A673 (cell line): ENCODE results near the gene CNTN5. TPM values are rescaled to one million over a fixed set of nuclear protein-coding genes. Genes with fewer than 3 reads are reported as not detected.
A peak's percentile ranks its signal among the peaks of the same experiment; 100 is the strongest.

Experiments
- BruUV-seq: library from RNA; stranded (reverse); fragments of 400-500 nt; replicated peaks from 2 replicates; lab custom pipeline; 2021; lab: Mats Ljungman, UMichigan
- CTCF ChIA-PET: fragments of 300-600 bp; sonication (Branson Sonifier 250); formaldehyde crosslinking; loops from one replicate; lab custom pipeline; 2022; ENCODE audit warnings: antibody characterized with exemption; lab: Charles Lee
- POLR2A ChIA-PET: fragments of 300-600 bp; sonication (Branson Sonifier 250); formaldehyde crosslinking; loops from one replicate; lab custom pipeline; 2022; ENCODE audit warnings: antibody characterized with exemption; ENCODE audit not compliant: low non-redundant PET; lab: Charles Lee
- DNase-seq: peaks from one replicate; pipeline ENCODE4 v3.0.0-alpha.2; 2015; ENCODE audit warnings: low spot score
- H3K27ac ChIP-seq: fragments of 200-600 bp; sonication (generic); 2 replicates; pipeline ENCODE4 v1.5.1; 2016; ENCODE audit warnings: mixed run types, low read depth, mild to moderate bottlenecking, mixed read lengths, antibody characterized with exemption, low read length; ENCODE audit not compliant: poor library complexity, severe bottlenecking
- H3K27me3 ChIP-seq: fragments of 200-600 bp; sonication (generic); replicated peaks from 2 replicates; pipeline ENCODE4 v1.6.1; 2017; ENCODE audit warnings: mixed run types, low read depth, mild to moderate bottlenecking, mixed read lengths, antibody characterized with exemption, low read length; ENCODE audit not compliant: insufficient read depth, poor library complexity
- H3K36me3 ChIP-seq: fragments of 200-600 bp; sonication (generic); 2 replicates; pipeline ENCODE4 v1.6.1; 2016; ENCODE audit warnings: mixed run types, mild to moderate bottlenecking, mixed read lengths, antibody characterized with exemption, low read length; ENCODE audit not compliant: insufficient read depth, poor library complexity, severe bottlenecking
- H3K4me1 ChIP-seq: fragments of 200-600 bp; sonication (generic); 2 replicates; pipeline ENCODE4 v1.6.1; 2017; ENCODE audit warnings: mixed run types, mild to moderate bottlenecking, mixed read lengths, antibody characterized with exemption, low read length; ENCODE audit not compliant: insufficient read depth, poor library complexity, severe bottlenecking
- H3K4me3 ChIP-seq: fragments of 200-600 bp; sonication (generic); 2 replicates; pipeline ENCODE4 v1.5.1; 2016; ENCODE audit warnings: low read depth, mixed run types, mild to moderate bottlenecking, mixed read lengths, low read length; ENCODE audit not compliant: poor library complexity, severe bottlenecking
- H3K9me3 ChIP-seq: fragments of 200-600 bp; sonication (generic); 2 replicates; pipeline ENCODE4 v1.6.1; 2016; ENCODE audit warnings: mixed run types, low read depth, mild to moderate bottlenecking, mixed read lengths, antibody characterized with exemption, low read length; ENCODE audit not compliant: poor library complexity, severe bottlenecking
- CTCF ChIP-seq: fragments of 300-800, 200-600 bp; sonication (generic); conservative IDR thresholded peaks from 2 replicates; pipeline ENCODE4 v1.5.1; 2017; ENCODE audit warnings: low read depth, mild to moderate bottlenecking, antibody characterized with exemption, low read length, moderate library complexity, mixed read lengths
- EZH2 ChIP-seq: fragments of 200-600 bp; sonication (generic); IDR thresholded peaks from 2 replicates; pipeline ENCODE4 v1.6.1; 2017; ENCODE audit warnings: borderline replicate concordance, low read depth, mild to moderate bottlenecking, mixed read lengths, antibody characterized with exemption, low read length; ENCODE audit not compliant: poor library complexity, severe bottlenecking
- intact Hi-C: fragments of 100-400 bp; cut with micrococcal nuclease; formaldehyde crosslinking; loops from one replicate; pipeline ENCODE4 v1.10.0; 2022; ENCODE audit not compliant: unreplicated experiment
- total RNA-seq: library from RNA; stranded (reverse); gene quantifications from 2 replicates; pipeline ENCODE4 v1.2.3, GENCODE V29; 2021

The CNTN5 gene
- total RNA-seq, 1 experiment from 2014 or later, result 0.80 TPM

- CTCF ChIA-PET, result no interaction called here
- Histone ChIP-seq H3K4me1 (no peaks in the 10 kb centered on the region), H3K27me3 (no peaks in the 10 kb centered on the region), H3K4me3 (no peak overlapping the region), H3K27ac (no peak overlapping the region), H3K36me3 (no peaks in the 10 kb centered on the region), H3K9me3 (no peaks in the 10 kb centered on the region)
- DNase-seq, result no peak
- no peak for TF ChIP-seq EZH2
- TF ChIP-seq CTCF, result no peak
- POLR2A ChIA-PET, result interaction anchor here (0.6 kb wide), 1 partner anchor 1114 kb away, joined by 3 read pairs; no protein-coding TSS in a partner anchor
- intact Hi-C loops, result no loop called here
- BruUV-seq, result no TSS peak
These were observed 695.6 kb downstream of the CNTN5 start for GRCh38 chr11:99716302-99716701.

- Histone ChIP-seq H3K4me1 (no peaks in the 10 kb centered on the region), H3K27me3 (no peaks in the 10 kb centered on the region), H3K36me3 (no peaks in the 10 kb centered on the region), H3K9me3 (no peaks in the 10 kb centered on the region), H3K4me3 (no peak overlapping the region), H3K27ac (no peak overlapping the region)
- DNase-seq, result no peak
- TF ChIP-seq CTCF, result no peak
- no peak for TF ChIP-seq EZH2
- POLR2A ChIA-PET, result no interaction called here
- intact Hi-C loops, result no loop called here
- BruUV-seq, result no TSS peak
- CTCF ChIA-PET, result no interaction called here
These were observed 697.5 kb downstream of the CNTN5 start for GRCh38 chr11:99718291-99718690.

- Histone ChIP-seq H3K4me1 (peaks cover 4% of the 10 kb centered on the region), H3K27me3 (no peaks in the 10 kb centered on the region), H3K9me3 (no peaks in the 10 kb centered on the region), H3K36me3 (no peaks in the 10 kb centered on the region), H3K27ac (no peak overlapping the region), H3K4me3 (no peak overlapping the region)
- POLR2A ChIA-PET, result no interaction called here
- BruUV-seq, result no TSS peak
- CTCF ChIA-PET, result no interaction called here
- TF ChIP-seq EZH2 (no peak), CTCF (peak; percentile 84)
- DNase-seq, result peak; percentile 80
- intact Hi-C loops, result loop anchor here (2.0 to 10.0 kb wide), 4 partner anchors 535 to 1195 kb away; partner anchors contain the start of gene CNTN5
These were observed 718.8 kb downstream of the CNTN5 start for GRCh38 chr11:99739464-99740089.
